Right lobe of liver (tissue), 6 donors: ENCODE results near the gene DNAH2. TPM values are rescaled to one million over a fixed set of nuclear protein-coding genes. Genes with fewer than 3 reads are reported as not detected.

Source experiments
- ATAC-seq, 4 donors: fragments of 200-7000 bp; cut with Tn5 transposase; one replicate each; pipeline ENCODE4 v1.9.1; 2020; ENCODE audit warnings: mild to moderate bottlenecking in 4 of 4, moderate library complexity in 4 of 4
- DNase-seq, 3 donors: peaks; one replicate each; pipeline ENCODE4 v3.0.0-alpha.2; 2020
- H3K27ac ChIP-seq, 3 donors: fragments of 200-600 bp; one replicate each; pipeline ENCODE4 v1.8.0; 2022
- H3K27me3 ChIP-seq, 2 donors: fragments of 200-600 bp; one replicate each; pipeline ENCODE4 v1.8.0; 2022
- H3K36me3 ChIP-seq, 4 donors: fragments of 200-600 bp; sonication (generic) in 1 of 4; one replicate each; pipeline versions ENCODE4 v1.5.1 to v1.8.0; 2017 to 2022; ENCODE audit warnings: control low read depth in 1 of 4
- H3K4me1 ChIP-seq, 4 donors: fragments of 200-600 bp; sonication (generic) in 1 of 4; one replicate each; pipeline versions ENCODE4 v1.5.1 to v1.8.0; 2017 to 2022; ENCODE audit warnings: control low read depth in 1 of 4
- H3K4me3 ChIP-seq, 3 donors: fragments of 200-600 bp; one replicate each; pipeline ENCODE4 v1.8.0; 2022
- H3K9me3 ChIP-seq, 4 donors: fragments of 200-600 bp; sonication (generic) in 1 of 4; one replicate each; pipeline versions ENCODE4 v1.5.1 to v1.8.0; 2017 to 2022; ENCODE audit warnings: control low read depth in 1 of 4
- CTCF ChIP-seq, 4 donors: fragments of 200-600 bp in 3 of 4; fragments of 450-650 bp in 1 of 4; IDR thresholded peaks; one replicate each; pipeline versions ENCODE4 v1.5.1 to v1.8.0; 2016 to 2022; ENCODE audit warnings: antibody characterized with exemption in 4 of 4, mild to moderate bottlenecking in 2 of 4
- POLR2A ChIP-seq: fragments of 450-650 bp; IDR thresholded peaks from one replicate; pipeline ENCODE4 v1.6.1; 2017; ENCODE audit warnings: antibody characterized with exemption, mild to moderate bottlenecking
- WGBS: methylation state at CpG from one replicate; pipeline ENCODE4 v1.1.6; 2018; ENCODE audit warnings: low coverage, low lambda C conversion rate; ENCODE audit not compliant: insufficient coverage; ENCODE audit errors: missing lambda C conversion rate; 5-methylcytosine and 5-hydroxymethylcytosine counted together
- intact Hi-C, 2 donors: fragments of 100-400 bp; cut with DNase I; formaldehyde crosslinking; loops; one replicate each; pipeline versions ENCODE4 v1.11.2 to v1.14.1; 2022
- total RNA-seq, 6 experiments: library from RNA; depleted of rRNA in 2 of 6; stranded (reverse); fragments of >200 nt in 2 of 6; fragmentation: NEBNext Ultra II Directional in 3 of 6; extraction: Animal tissue kit (Norgen Biotek cat#: 25700) in 3 of 6; gene quantifications; one replicate each; pipeline versions ENCODE4 v1.1.0 to v1.2.4, GENCODE V29; 2016 to 2023
- donor health status: DM: no; HTN: yes; CAD: no.
- donor health status: DM: no; HTN: no; CAD: no.
- donor health status: DM: no; HTN: no; CAD: no.
- donor health status: DM: no; HTN: yes; CAD: no.
- donor health status: DM: no; HTN: yes; CAD: no.

Gene DNAH2
- total RNA-seq, 6 experiments from 2014 or later = 0.12 to 0.38 (median 0.27) TPM

GRCh38 chr17:7754656-7755055 lies 37.1 kb downstream of the DNAH2 start:
- H3K27me3 ChIP-seq = no peaks in the 10 kb centered on the region
- intact Hi-C loops = no loop called here
- 76% methylated on average over 4 of the region's 8 CpGs for WGBS

GRCh38 chr17:7755095-7755890 lies 37.7 kb downstream of the DNAH2 start:
- no peaks in the 10 kb centered on the region for H3K4me1 ChIP-seq
- no peaks in the 10 kb centered on the region for H3K36me3 ChIP-seq
- no peak overlapping the region for H3K4me3 ChIP-seq
- no peak overlapping the region for H3K27ac ChIP-seq
- ATAC-seq (no peak), DNase-seq (no peak)
- no peaks in the 10 kb centered on the region for H3K9me3 ChIP-seq
- 40% methylated on average over 9 of the region's 9 CpGs for WGBS
- TF ChIP-seq CTCF (IDR thresholded peaks at IDR 0.05) (no peak), POLR2A (no peak)
- intact Hi-C loops = no loop called here
- no peaks in the 10 kb centered on the region for H3K27me3 ChIP-seq

More at GRCh38 chr17:7754656-7755055, 37.1 kb downstream of the DNAH2 start:
- ATAC-seq (no peak), DNase-seq (no peak)
- Histone ChIP-seq H3K4me3 (no peak overlapping the region), H3K9me3 (no peaks in the 10 kb centered on the region), H3K4me1 (no peaks in the 10 kb centered on the region), H3K27ac (no peak overlapping the region), H3K36me3 (no peaks in the 10 kb centered on the region)
- no peak for TF ChIP-seq POLR2A
- no peak for TF ChIP-seq CTCF (IDR thresholded peaks at IDR 0.05)

DNA sequence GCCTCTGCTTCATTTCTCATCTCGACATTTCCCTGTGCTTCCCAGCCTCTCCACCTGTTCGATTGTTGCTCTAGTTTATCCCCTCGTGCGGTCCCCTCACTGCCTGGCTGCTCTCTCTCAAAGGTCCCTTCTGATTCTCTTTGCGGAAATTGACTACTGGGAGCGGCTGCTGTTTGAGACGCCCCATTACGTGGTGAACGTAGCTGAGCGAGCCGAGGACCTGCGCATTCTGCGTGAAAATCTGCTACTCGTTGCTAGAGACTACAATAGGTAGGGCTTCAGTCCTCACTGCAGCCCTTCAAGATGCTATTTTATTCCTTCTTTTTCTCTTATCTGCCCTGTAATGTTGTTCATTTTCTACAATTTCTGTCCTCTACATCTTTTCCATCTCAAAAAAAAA lies 39.4 kb downstream of the DNAH2 start:
- ATAC-seq = no peak
- no peaks in the 10 kb centered on the region for H3K4me1 ChIP-seq
- H3K36me3 ChIP-seq = no peaks in the 10 kb centered on the region
- TF ChIP-seq CTCF (IDR thresholded peaks at IDR 0.05) (no peak), POLR2A (no peak)
- WGBS = 80% methylated on average over 14 of the region's 14 CpGs
- H3K27ac ChIP-seq = no peak overlapping the region
- no peak for DNase-seq
- H3K9me3 ChIP-seq = no peaks in the 10 kb centered on the region
- H3K4me3 ChIP-seq = no peak overlapping the region
- intact Hi-C loops = no loop called here
- H3K27me3 ChIP-seq = no peaks in the 10 kb centered on the region

DNA sequence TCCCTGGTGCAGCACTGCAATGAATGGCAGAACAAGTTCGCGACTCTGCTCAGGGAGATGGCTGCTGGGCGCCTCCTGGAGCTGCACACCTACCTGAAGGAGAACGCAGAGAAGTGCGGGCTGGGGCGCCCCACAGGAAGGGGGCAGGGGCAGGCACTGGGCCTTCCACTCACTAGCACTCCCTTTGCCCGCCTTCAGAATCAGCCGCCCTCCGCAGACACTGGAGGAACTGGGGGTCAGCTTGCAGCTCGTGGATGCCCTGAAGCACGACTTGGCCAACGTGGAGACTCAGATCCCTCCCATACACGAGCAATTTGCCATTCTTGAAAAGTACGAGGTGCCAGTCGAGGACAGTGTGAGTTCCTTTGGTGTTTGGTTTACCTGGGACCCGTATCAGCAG lies 46.4 kb downstream of the DNAH2 start:
- 77% methylated on average over 7 of the region's 16 CpGs for WGBS
- H3K9me3 ChIP-seq = no peaks in the 10 kb centered on the region
- DNase-seq (no peak), ATAC-seq (no peak)
- no peaks in the 10 kb centered on the region for H3K36me3 ChIP-seq
- H3K4me1 ChIP-seq = no peaks in the 10 kb centered on the region
- H3K27ac ChIP-seq = no peak overlapping the region
- H3K4me3 ChIP-seq = no peak overlapping the region
- H3K27me3 ChIP-seq = no peaks in the 10 kb centered on the region
- TF ChIP-seq CTCF (IDR thresholded peaks at IDR 0.05) (no peak), POLR2A (no peak)
- intact Hi-C loops = no loop called here
